DND-41 (cell line): Measurements from ENCODE around the gene CERS2.

Source experiments
- ATAC-seq: fragments of 200-7000 bp; cut with Tn5 transposase; 3 replicates; pipeline ENCODE4 v1.9.1; 2021; ENCODE audit warnings: low read depth; ENCODE audit not compliant: insufficient read depth
- DNase-seq: peaks from one replicate; pipeline ENCODE4 v3.0.0-alpha.2; 2020
- H2AFZ ChIP-seq: 2 replicates; pipeline ENCODE4 v1.6.0; 2012; ENCODE audit warnings: low read depth, low read length
- H3K27ac ChIP-seq: 2 replicates; pipeline ENCODE4 v1.5.1; 2012; ENCODE audit warnings: low read length, inconsistent platforms
- H3K27me3 ChIP-seq: fragments of 200-600 bp; sonication (generic); 2 replicates; pipeline ENCODE4 v1.6.0; 2012; ENCODE audit warnings: low read length, mild to moderate bottlenecking, inconsistent platforms; ENCODE audit not compliant: insufficient read depth, poor library complexity
- H3K36me3 ChIP-seq: 2 replicates; pipeline ENCODE4 v1.5.1; 2012; ENCODE audit warnings: low read length, inconsistent platforms; ENCODE audit not compliant: insufficient read depth
- H3K4me1 ChIP-seq: 2 replicates; pipeline ENCODE4 v1.5.1; 2012; ENCODE audit warnings: mild to moderate bottlenecking, low read length; ENCODE audit not compliant: insufficient read depth
- H3K4me2 ChIP-seq: 2 replicates; pipeline ENCODE4 v1.6.0; 2012; ENCODE audit warnings: mild to moderate bottlenecking, moderate library complexity, low read length, inconsistent platforms; ENCODE audit not compliant: insufficient read depth
- H3K4me3 ChIP-seq, 2 experiments: fragments of 200-600 bp in 1 of 2; shearing (Covaris generic) in 1 of 2; 2 replicates each; pipeline ENCODE4 v1.5.1; 2012 to 2016; ENCODE audit warnings: inconsistent platforms in 2 of 2, low read length in 2 of 2, mild to moderate bottlenecking in 2 of 2, low read depth in 1 of 2, moderate library complexity in 1 of 2
- H3K79me2 ChIP-seq: 2 replicates; pipeline ENCODE4 v1.6.0; 2012; ENCODE audit warnings: low read length, inconsistent platforms; ENCODE audit not compliant: insufficient read depth
- H3K9ac ChIP-seq: 2 replicates; pipeline ENCODE4 v1.6.0; 2012; ENCODE audit warnings: low read depth, mild to moderate bottlenecking, inconsistent platforms, low read length, moderate library complexity
- H3K9me3 ChIP-seq: 2 replicates; pipeline ENCODE4 v1.5.1; 2012; ENCODE audit warnings: low read length, moderate library complexity, mild to moderate bottlenecking, inconsistent platforms; ENCODE audit not compliant: insufficient read depth, severe bottlenecking
- H4K20me1 ChIP-seq: 2 replicates; pipeline ENCODE4 v1.6.0; 2012; ENCODE audit warnings: low read length; ENCODE audit not compliant: insufficient read depth
- EZH2 ChIP-seq: IDR thresholded peaks from 3 replicates; pipeline ENCODE4 v1.6.1; 2012; ENCODE audit warnings: borderline replicate concordance, low read depth, mild to moderate bottlenecking, moderate library complexity, low read length, inconsistent platforms; ENCODE audit not compliant: severe bottlenecking
- TF ChIP-seq, protein P1 (sequence below): IDR thresholded peaks from 2 replicates; pipeline ENCODE4 v1.5.1; 2012; ENCODE audit warnings: borderline replicate concordance, low read length, moderate library complexity, mild to moderate bottlenecking; ENCODE audit not compliant: poor library complexity, severe bottlenecking; ENCODE audit errors: extremely low read depth

The CERS2 gene

DNA sequence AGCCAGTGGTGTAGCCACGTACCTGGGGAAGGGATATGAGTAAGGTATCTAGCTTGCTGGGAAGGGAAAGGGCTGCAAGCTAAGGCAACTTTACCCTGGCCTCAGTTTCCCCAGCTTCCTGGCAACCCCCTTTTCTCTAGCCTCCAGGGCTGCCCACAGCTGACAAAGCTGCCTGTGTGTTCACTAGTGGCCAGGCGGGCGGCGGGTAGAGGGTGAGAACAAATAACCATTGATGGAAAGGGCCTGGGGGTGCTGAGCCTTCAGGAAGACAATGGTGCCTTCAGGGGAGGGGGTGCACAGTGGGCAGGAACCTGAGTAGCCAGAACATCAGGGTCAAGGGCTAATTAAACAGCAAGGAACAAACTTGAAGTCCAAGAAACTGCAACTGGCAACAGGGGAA, 6.1 kb downstream of the CERS2 start:
- Histone ChIP-seq H3K4me3 (no peak overlapping the region), H3K4me1 (peaks cover 32% of the 10 kb centered on the region), H4K20me1 (peaks cover 52% of the 10 kb centered on the region), H3K9ac (no peak overlapping the region), H3K27me3 (no peaks in the 10 kb centered on the region), H3K9me3 (no peaks in the 10 kb centered on the region), H3K27ac (no peak overlapping the region), H3K4me2 (no peak overlapping the region), H3K36me3 (peaks cover 76% of the 10 kb centered on the region), H2AFZ (no peak overlapping the region), H3K79me2 (peaks cover 54% of the 10 kb centered on the region)
- no peak for TF ChIP-seq EZH2
- TF ChIP-seq, protein P1, sequence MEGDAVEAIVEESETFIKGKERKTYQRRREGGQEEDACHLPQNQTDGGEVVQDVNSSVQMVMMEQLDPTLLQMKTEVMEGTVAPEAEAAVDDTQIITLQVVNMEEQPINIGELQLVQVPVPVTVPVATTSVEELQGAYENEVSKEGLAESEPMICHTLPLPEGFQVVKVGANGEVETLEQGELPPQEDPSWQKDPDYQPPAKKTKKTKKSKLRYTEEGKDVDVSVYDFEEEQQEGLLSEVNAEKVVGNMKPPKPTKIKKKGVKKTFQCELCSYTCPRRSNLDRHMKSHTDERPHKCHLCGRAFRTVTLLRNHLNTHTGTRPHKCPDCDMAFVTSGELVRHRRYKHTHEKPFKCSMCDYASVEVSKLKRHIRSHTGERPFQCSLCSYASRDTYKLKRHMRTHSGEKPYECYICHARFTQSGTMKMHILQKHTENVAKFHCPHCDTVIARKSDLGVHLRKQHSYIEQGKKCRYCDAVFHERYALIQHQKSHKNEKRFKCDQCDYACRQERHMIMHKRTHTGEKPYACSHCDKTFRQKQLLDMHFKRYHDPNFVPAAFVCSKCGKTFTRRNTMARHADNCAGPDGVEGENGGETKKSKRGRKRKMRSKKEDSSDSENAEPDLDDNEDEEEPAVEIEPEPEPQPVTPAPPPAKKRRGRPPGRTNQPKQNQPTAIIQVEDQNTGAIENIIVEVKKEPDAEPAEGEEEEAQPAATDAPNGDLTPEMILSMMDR: no peak
- no peak for DNase-seq
- no peak for ATAC-seq

DNA sequence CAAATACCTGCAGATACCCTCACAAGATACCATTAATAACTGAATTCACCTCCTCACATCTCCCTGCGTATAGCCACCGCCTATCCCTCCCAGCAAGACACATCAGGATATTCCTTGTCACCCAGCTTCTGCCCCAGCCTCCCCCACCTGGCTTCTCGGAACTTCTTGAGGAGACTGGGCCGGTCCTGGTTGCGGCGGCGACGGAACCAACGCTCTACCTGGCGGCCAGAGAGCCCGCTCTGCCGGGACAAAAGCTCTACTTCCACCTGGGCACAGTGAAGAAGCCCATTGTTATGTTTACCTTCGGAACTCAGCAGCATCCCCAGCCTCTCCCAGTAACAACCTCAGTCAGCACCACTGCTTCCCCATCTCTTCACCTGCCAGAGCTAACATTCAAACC, 6.7 kb downstream of the CERS2 start:
- Histone ChIP-seq H3K27me3 (no peaks in the 10 kb centered on the region), H3K36me3 (peaks cover 81% of the 10 kb centered on the region), H2AFZ (no peak overlapping the region), H3K4me2 (no peak overlapping the region), H3K9ac (no peak overlapping the region), H4K20me1 (peaks cover 47% of the 10 kb centered on the region), H3K4me1 (peaks cover 27% of the 10 kb centered on the region), H3K9me3 (no peaks in the 10 kb centered on the region), H3K4me3 (no peak overlapping the region), H3K27ac (no peak overlapping the region), H3K79me2 (peaks cover 48% of the 10 kb centered on the region)
- no peak for DNase-seq
- no peak for TF ChIP-seq EZH2
- TF ChIP-seq, protein P1: no peak
- ATAC-seq: no peak

DNA sequence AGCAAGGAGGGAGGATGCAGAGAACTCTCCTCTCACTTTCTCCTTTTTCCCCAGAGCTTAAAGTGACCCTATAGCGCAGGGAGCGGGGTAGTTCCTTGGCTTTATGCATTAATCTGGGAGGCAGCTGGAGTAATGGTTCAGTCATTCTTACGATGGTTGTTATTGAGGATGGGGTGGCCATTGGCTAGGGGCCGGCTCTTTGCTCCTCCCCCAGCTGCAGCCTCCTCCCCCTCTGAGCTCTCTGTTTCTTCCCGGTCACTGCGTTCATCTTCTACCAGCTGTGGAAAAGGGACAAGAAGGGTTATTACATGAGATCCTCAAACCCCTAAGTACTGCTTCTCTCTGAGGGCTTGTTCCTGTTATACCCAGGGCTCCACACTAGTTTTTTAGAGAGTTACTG, 8.6 kb downstream of the CERS2 start:
- Histone ChIP-seq H3K4me1 (peaks cover 8% of the 10 kb centered on the region; the same call in 1 of the 2 replicates), H3K4me2 (no peak overlapping the region), H3K9ac (no peak overlapping the region), H3K27me3 (no peaks in the 10 kb centered on the region), H3K79me2 (peaks cover 29% of the 10 kb centered on the region), H3K9me3 (no peaks in the 10 kb centered on the region), H3K36me3 (peaks cover 88% of the 10 kb centered on the region), H3K4me3 (no peak overlapping the region), H3K27ac (no peak overlapping the region), H2AFZ (no peak overlapping the region), H4K20me1 (peaks cover 27% of the 10 kb centered on the region)
- no peak for ATAC-seq
- DNase-seq: no peak
- TF ChIP-seq, protein P1: no peak
- TF ChIP-seq EZH2: no peak

DNA sequence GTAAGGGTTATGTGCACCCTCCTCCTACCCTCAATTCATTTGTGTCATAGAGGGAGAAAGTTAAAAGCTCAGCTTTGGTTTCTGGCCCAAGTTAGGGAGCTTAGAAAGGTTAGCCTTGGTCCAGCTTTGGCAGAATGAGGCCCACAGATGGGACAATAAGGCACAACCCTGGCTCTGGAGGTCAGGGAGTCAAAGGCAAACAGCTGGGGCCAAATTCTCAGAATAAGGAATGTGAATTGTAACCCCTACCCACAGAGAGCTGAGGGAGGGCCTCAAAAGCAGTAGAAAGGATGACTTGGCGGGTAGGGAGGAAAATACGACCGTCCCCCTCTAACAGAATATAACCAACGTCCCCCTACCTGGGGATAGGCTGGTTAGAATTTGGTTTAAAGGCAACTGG, 9.0 kb downstream of the CERS2 start:
- DNase-seq: no peak
- Histone ChIP-seq H3K4me1 (peaks cover 4% of the 10 kb centered on the region; the same call in 1 of the 2 replicates), H3K9ac (no peak overlapping the region), H3K4me3 (no peak overlapping the region), H4K20me1 (peaks cover 23% of the 10 kb centered on the region), H3K4me2 (no peak overlapping the region), H3K79me2 (peaks cover 25% of the 10 kb centered on the region), H3K27ac (no peak overlapping the region), H3K9me3 (no peaks in the 10 kb centered on the region), H3K27me3 (no peaks in the 10 kb centered on the region), H2AFZ (no peak overlapping the region), H3K36me3 (peaks cover 88% of the 10 kb centered on the region)
- ATAC-seq: no peak
- TF ChIP-seq, protein P1: no peak
- no peak for TF ChIP-seq EZH2
